WTC11 (cell line): ENCODE measurements around the gene HOXD10. TPM values are rescaled to one million over a fixed set of nuclear protein-coding genes. Genes with fewer than 3 reads are reported as not detected.

Experiments used
- ATAC-seq: fragments of 200-7000 bp; cut with Tn5 transposase; 2 replicates; pipeline ENCODE4 v1.10.0; 2021; ENCODE audit warnings: mild to moderate bottlenecking, moderate library complexity
- CTCF ChIA-PET: fragments of 300-600 bp; sonication (Branson Sonifier 250); formaldehyde crosslinking; loops from one replicate; lab custom pipeline; 2021; ENCODE audit warnings: antibody characterized with exemption; lab: Charles Lee
- POLR2A ChIA-PET: fragments of 350-600 bp; sonication (Branson Sonifier 250); formaldehyde crosslinking; loops from one replicate; lab custom pipeline; 2021; ENCODE audit warnings: antibody characterized with exemption; lab: Charles Lee
- DNase-seq: peaks from one replicate; pipeline ENCODE4 v3.0.0; 2021; ENCODE audit warnings: low spot score
- H3K27ac Mint-ChIP-seq: 2 replicates; pipeline ENCODE4 v1.8.0; 2021; ENCODE audit warnings: mixed read lengths
- H3K27me3 Mint-ChIP-seq: 2 replicates; pipeline ENCODE4 v1.8.0; 2021; ENCODE audit warnings: low read depth, mild to moderate bottlenecking, moderate library complexity, mixed read lengths
- H3K36me3 Mint-ChIP-seq: 2 replicates; pipeline ENCODE4 v1.8.0; 2021; ENCODE audit warnings: mixed read lengths
- H3K4me1 Mint-ChIP-seq: 2 replicates; pipeline ENCODE4 v1.8.0; 2022; ENCODE audit warnings: mixed read lengths
- H3K4me3 Mint-ChIP-seq: 2 replicates; pipeline ENCODE4 v1.8.0; 2021; ENCODE audit warnings: mild to moderate bottlenecking, moderate library complexity, mixed read lengths
- H3K9me3 Mint-ChIP-seq: 2 replicates; pipeline ENCODE4 v1.8.0; 2021; ENCODE audit warnings: mixed read lengths
- AR ChIP-seq: fragments of 250-450 bp; sonication (Bioruptor Pico); IDR thresholded peaks from 2 replicates; pipeline ENCODE4 v1.9.0; 2021; ENCODE audit warnings: mild to moderate bottlenecking
- CREM ChIP-seq: sonication (generic); formaldehyde crosslinking; IDR thresholded peaks from 2 replicates; pipeline ENCODE4 v1.8.1; 2022; ENCODE audit warnings: mild to moderate bottlenecking, missing genetic modification reagents, moderate library complexity
- E2F4 ChIP-seq: sonication (generic); formaldehyde crosslinking; IDR thresholded peaks from 2 replicates; pipeline ENCODE4 v1.8.1; 2022; ENCODE audit warnings: low read depth, mild to moderate bottlenecking, moderate library complexity, missing genetic modification reagents, borderline replicate concordance
- FOXK1 ChIP-seq: sonication (generic); formaldehyde crosslinking; IDR thresholded peaks from 2 replicates; pipeline ENCODE4 v1.8.0; 2022; ENCODE audit warnings: mild to moderate bottlenecking, moderate library complexity, missing genetic modification reagents
- GABPB1 ChIP-seq: sonication (generic); formaldehyde crosslinking; IDR thresholded peaks from 2 replicates; pipeline ENCODE4 v1.8.1; 2023; ENCODE audit warnings: mild to moderate bottlenecking, missing genetic modification reagents
- HMGXB4 ChIP-seq: sonication (generic); formaldehyde crosslinking; IDR thresholded peaks from 2 replicates; pipeline ENCODE4 v1.8.1; 2023; ENCODE audit warnings: mild to moderate bottlenecking, moderate library complexity, missing genetic modification reagents
- JAZF1 ChIP-seq: fragments of 250-450 bp; sonication (Bioruptor Pico); IDR thresholded peaks from 2 replicates; pipeline ENCODE4 v1.9.0; 2021; ENCODE audit warnings: moderate library complexity, mild to moderate bottlenecking, inconsistent platforms
- KAT7 ChIP-seq: sonication (generic); formaldehyde crosslinking; IDR thresholded peaks from 2 replicates; pipeline ENCODE4 v1.8.1; 2023; ENCODE audit warnings: missing genetic modification reagents, mild to moderate bottlenecking, borderline replicate concordance
- NR1H2 ChIP-seq: sonication (generic); formaldehyde crosslinking; IDR thresholded peaks from 2 replicates; pipeline ENCODE4 v1.9.0; 2021; ENCODE audit warnings: mild to moderate bottlenecking, moderate library complexity, missing genetic modification reagents
- SP1 ChIP-seq: sonication (generic); formaldehyde crosslinking; conservative IDR thresholded peaks from 2 replicates; pipeline ENCODE4 v1.8.1; 2022; ENCODE audit warnings: missing genetic modification reagents
- ZMAT4 ChIP-seq: fragments of 250-450 bp; sonication (Bioruptor Pico); IDR thresholded peaks from 2 replicates; pipeline ENCODE4 v1.9.0; 2021; ENCODE audit warnings: mild to moderate bottlenecking
- ZNF232 ChIP-seq: sonication (generic); formaldehyde crosslinking; IDR thresholded peaks from 2 replicates; pipeline ENCODE4 v1.8.0; 2022; ENCODE audit warnings: mild to moderate bottlenecking, missing genetic modification reagents
- total RNA-seq: library from RNA; stranded (reverse); gene quantifications from 3 replicates; pipeline ENCODE4 v1.2.3, GENCODE V29; 2021
- TF ChIP-seq, protein P1 (sequence below): sonication (generic); formaldehyde crosslinking; IDR thresholded peaks from 2 replicates; pipeline ENCODE4 v1.8.1; 2023; ENCODE audit warnings: mild to moderate bottlenecking, missing genetic modification reagents
- TF ChIP-seq, protein P2 (sequence below): sonication (generic); formaldehyde crosslinking; IDR thresholded peaks from 2 replicates; pipeline ENCODE4 v1.8.1; 2023; ENCODE audit warnings: mild to moderate bottlenecking, missing genetic modification reagents
- TF ChIP-seq, protein P3 (sequence below): fragments of 250-450 bp; sonication (Bioruptor Pico); IDR thresholded peaks from 2 replicates; pipeline ENCODE4 v1.9.0; 2021; ENCODE audit warnings: mild to moderate bottlenecking, borderline replicate concordance

HOXD10 gene
- total RNA-seq, 1 experiment from 2014 or later = not detected

- H3K4me3 Mint-ChIP-seq = no peak overlapping the region
- TF ChIP-seq AR (no peak), ZNF232 (no peak), JAZF1 (CRISPR knock-in tag) (no peak)
- ChIA-PET CTCF (interaction anchor here (0.8 to 2.6 kb wide), 6 partner anchors 15 to 499 kb away, joined by 3 to 13 read pairs (median 4); no protein-coding TSS in a partner anchor), POLR2A (no interaction called here)
- H3K36me3 Mint-ChIP-seq = peaks cover 2% of the 10 kb centered on the region; the same call in 1 of the 2 replicates
- DNase-seq = no peak
- H3K9me3 Mint-ChIP-seq = no peaks in the 10 kb centered on the region
- H3K4me1 Mint-ChIP-seq = peaks cover 32% of the 10 kb centered on the region
- ATAC-seq = peak; percentile 9
- peaks cover 100% of the 10 kb centered on the region for H3K27me3 Mint-ChIP-seq
- no peak overlapping the region for H3K27ac Mint-ChIP-seq
These were observed 38.9 kb downstream of the HOXD10 start for GRCh38 chr2:176155356-176156044.

DNA sequence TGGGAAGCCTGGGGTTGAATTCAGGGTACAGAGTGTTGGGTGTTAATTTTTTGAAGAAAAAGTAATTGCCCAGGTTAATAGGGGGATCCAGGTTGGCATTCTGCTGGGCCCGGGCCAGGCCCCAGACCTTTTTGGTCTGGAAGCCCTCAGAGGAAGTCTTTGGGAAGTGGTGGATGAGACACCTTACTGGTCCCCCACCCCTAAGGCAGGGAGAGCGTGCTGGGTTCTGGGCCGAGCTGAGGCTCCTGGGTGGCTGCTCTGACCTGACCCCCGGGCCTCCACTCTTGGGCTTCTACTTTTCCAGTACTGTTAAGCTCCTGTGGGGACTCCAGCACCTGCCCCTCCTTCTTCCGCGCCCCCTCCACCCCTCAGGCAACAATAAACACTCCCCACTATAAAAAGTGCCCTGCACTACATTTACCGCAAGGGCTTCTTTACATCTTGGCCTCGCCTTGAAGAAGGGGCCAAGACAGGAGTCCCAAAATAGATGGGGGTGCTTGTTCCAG lies 39.8 kb downstream of the HOXD10 start:
- ChIA-PET POLR2A (no interaction called here), CTCF (interaction anchor here (2.6 kb wide), 1 partner anchor 299 kb away, joined by 13 read pairs; no protein-coding TSS in a partner anchor)
- H3K36me3 Mint-ChIP-seq = peaks cover 2% of the 10 kb centered on the region; the same call in 1 of the 2 replicates
- peaks cover 100% of the 10 kb centered on the region for H3K27me3 Mint-ChIP-seq
- peaks cover 33% of the 10 kb centered on the region for H3K4me1 Mint-ChIP-seq
- no peak overlapping the region for H3K4me3 Mint-ChIP-seq
- no peak overlapping the region for H3K27ac Mint-ChIP-seq
- ATAC-seq (no peak), DNase-seq (no peak)
- H3K9me3 Mint-ChIP-seq = no peaks in the 10 kb centered on the region
- TF ChIP-seq FOXK1 (CRISPR knock-in tag) = no peak
- no peak for TF ChIP-seq E2F4 (CRISPR knock-in tag)
- no peak for TF ChIP-seq GABPB1
- TF ChIP-seq, protein P1, sequence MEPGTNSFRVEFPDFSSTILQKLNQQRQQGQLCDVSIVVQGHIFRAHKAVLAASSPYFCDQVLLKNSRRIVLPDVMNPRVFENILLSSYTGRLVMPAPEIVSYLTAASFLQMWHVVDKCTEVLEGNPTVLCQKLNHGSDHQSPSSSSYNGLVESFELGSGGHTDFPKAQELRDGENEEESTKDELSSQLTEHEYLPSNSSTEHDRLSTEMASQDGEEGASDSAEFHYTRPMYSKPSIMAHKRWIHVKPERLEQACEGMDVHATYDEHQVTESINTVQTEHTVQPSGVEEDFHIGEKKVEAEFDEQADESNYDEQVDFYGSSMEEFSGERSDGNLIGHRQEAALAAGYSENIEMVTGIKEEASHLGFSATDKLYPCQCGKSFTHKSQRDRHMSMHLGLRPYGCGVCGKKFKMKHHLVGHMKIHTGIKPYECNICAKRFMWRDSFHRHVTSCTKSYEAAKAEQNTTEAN (CRISPR knock-in tag) = no peak
- TF ChIP-seq KAT7 = no peak
- TF ChIP-seq NR1H2 (CRISPR knock-in tag) = no peak
- no peak for TF ChIP-seq SP1 (CRISPR knock-in tag)
- TF ChIP-seq HMGXB4 (CRISPR knock-in tag) = no peak
- no peak for TF ChIP-seq CREM (CRISPR knock-in tag)
- TF ChIP-seq, protein P2, sequence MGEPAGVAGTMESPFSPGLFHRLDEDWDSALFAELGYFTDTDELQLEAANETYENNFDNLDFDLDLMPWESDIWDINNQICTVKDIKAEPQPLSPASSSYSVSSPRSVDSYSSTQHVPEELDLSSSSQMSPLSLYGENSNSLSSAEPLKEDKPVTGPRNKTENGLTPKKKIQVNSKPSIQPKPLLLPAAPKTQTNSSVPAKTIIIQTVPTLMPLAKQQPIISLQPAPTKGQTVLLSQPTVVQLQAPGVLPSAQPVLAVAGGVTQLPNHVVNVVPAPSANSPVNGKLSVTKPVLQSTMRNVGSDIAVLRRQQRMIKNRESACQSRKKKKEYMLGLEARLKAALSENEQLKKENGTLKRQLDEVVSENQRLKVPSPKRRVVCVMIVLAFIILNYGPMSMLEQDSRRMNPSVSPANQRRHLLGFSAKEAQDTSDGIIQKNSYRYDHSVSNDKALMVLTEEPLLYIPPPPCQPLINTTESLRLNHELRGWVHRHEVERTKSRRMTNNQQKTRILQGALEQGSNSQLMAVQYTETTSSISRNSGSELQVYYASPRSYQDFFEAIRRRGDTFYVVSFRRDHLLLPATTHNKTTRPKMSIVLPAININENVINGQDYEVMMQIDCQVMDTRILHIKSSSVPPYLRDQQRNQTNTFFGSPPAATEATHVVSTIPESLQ (CRISPR knock-in tag) = no peak
- TF ChIP-seq ZMAT4 (CRISPR knock-in tag) = no peak
- TF ChIP-seq, protein P3, sequence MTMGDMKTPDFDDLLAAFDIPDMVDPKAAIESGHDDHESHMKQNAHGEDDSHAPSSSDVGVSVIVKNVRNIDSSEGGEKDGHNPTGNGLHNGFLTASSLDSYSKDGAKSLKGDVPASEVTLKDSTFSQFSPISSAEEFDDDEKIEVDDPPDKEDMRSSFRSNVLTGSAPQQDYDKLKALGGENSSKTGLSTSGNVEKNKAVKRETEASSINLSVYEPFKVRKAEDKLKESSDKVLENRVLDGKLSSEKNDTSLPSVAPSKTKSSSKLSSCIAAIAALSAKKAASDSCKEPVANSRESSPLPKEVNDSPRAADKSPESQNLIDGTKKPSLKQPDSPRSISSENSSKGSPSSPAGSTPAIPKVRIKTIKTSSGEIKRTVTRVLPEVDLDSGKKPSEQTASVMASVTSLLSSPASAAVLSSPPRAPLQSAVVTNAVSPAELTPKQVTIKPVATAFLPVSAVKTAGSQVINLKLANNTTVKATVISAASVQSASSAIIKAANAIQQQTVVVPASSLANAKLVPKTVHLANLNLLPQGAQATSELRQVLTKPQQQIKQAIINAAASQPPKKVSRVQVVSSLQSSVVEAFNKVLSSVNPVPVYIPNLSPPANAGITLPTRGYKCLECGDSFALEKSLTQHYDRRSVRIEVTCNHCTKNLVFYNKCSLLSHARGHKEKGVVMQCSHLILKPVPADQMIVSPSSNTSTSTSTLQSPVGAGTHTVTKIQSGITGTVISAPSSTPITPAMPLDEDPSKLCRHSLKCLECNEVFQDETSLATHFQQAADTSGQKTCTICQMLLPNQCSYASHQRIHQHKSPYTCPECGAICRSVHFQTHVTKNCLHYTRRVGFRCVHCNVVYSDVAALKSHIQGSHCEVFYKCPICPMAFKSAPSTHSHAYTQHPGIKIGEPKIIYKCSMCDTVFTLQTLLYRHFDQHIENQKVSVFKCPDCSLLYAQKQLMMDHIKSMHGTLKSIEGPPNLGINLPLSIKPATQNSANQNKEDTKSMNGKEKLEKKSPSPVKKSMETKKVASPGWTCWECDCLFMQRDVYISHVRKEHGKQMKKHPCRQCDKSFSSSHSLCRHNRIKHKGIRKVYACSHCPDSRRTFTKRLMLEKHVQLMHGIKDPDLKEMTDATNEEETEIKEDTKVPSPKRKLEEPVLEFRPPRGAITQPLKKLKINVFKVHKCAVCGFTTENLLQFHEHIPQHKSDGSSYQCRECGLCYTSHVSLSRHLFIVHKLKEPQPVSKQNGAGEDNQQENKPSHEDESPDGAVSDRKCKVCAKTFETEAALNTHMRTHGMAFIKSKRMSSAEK = no peak
